ENCODE measurements around the gene FTH1. TPM values are rescaled to one million over a fixed set of nuclear protein-coding genes. Genes with fewer than 3 reads are reported as not detected.

Gene FTH1
- 1,000 to 10,000 TPM; 2,996 to 4,693 (median 4,496) TPM for total RNA-seq

DNA sequence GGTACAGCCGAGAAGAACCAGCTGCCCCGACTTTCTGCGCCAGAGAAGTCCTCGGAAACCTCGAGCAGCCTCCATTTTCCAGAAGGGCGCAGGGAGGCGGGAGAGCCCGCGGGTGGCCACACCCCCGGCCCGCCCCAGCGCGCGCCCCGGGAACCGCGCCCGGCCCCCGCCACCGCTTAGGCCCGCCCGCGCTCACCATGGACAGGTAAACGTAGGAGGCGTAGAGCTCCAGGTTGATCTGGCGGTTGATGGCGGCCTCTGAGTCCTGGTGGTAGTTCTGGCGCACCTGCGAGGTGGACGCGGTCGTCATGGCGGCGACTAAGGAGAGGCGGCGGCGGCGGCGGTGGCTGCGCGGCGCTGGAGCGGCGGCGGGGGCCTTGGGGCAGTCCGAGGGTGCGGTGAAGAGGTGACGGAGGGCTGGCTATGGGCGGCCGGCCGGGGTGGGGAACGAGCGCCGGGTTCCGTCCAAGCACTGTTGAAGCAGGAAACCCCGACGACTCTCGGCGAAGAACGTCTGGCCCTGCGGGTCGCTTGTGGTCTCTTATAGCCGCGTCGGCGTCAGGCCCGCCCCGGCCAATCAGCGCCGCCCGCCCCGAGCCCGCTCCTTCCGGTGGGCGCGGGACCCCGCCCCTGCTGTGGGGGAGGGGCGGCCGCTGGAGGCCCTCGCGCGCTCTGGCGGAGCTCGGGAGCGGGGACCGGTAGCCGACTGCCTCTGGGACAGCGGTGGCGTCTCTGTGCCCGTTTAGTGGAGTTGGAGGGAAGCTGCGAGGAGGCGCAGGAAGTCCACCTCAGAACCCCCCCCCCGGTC lies at the start of gene FTH1:
Gene FTH1 (minus strand): TSS at position 519 of the 808 bp plus-strand sequence. CDS start 209 bp downstream, at position 310.
- 0% methylated on average over 30 to 32 of the region's 93 CpGs for WGBS, 2 donors
- Histone ChIP-seq H3K9me3 (no peaks in the 10 kb centered on the region), H3K4me1 (peaks cover 65 to 73% (median 67%) of the 10 kb centered on the region in 4 donors), H3K27ac (peak within 1 kb of the TSS; percentile 98 to 99 (median 99)), H3K27me3 (no peaks in the 10 kb centered on the region), H3K36me3 (peaks cover 6 to 42% (median 25%) of the 10 kb centered on the region in 4 donors), H3K4me3 (peak within 1 kb of the TSS; percentile 79 to 89 (median 84))
- ATAC-seq (ENCODE audit: low FRiP score in 2 of 2) (peak; percentile 86 to 91), DNase-seq (peak; percentile 93 to 98)
- TF ChIP-seq EP300 (IDR thresholded peaks at IDR 0.05): peak in 2 of 4 donors; percentile 25 to 75
- TF ChIP-seq POLR2AphosphoS5 (IDR thresholded peaks at IDR 0.05): peak; percentile 99 to 100
- TF ChIP-seq, protein P1, sequence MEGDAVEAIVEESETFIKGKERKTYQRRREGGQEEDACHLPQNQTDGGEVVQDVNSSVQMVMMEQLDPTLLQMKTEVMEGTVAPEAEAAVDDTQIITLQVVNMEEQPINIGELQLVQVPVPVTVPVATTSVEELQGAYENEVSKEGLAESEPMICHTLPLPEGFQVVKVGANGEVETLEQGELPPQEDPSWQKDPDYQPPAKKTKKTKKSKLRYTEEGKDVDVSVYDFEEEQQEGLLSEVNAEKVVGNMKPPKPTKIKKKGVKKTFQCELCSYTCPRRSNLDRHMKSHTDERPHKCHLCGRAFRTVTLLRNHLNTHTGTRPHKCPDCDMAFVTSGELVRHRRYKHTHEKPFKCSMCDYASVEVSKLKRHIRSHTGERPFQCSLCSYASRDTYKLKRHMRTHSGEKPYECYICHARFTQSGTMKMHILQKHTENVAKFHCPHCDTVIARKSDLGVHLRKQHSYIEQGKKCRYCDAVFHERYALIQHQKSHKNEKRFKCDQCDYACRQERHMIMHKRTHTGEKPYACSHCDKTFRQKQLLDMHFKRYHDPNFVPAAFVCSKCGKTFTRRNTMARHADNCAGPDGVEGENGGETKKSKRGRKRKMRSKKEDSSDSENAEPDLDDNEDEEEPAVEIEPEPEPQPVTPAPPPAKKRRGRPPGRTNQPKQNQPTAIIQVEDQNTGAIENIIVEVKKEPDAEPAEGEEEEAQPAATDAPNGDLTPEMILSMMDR (IDR thresholded peaks at IDR 0.05): peak in 3 of 6 experiments; percentile 4 to 31 (median 26)
- peak; percentile 100 for TF ChIP-seq POLR2A (IDR thresholded peaks at IDR 0.05)

DNA sequence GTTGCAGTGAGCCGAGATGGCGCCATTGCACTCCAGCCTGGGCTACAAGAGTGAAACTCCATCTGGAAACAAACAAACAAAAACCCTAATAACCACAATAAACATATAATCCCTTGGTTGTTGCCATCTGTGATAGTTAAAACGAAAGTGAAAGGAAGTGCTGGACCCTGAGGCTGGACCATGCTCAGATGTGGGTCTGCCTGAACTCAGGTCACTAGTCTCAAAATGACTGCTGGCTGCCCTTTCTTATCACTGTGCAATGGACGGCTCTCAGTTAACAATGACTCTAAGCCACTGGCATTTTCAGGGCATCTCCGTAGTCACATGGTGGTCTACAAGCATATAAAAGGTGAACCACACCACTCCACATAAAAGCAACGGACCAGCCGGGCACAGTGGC lies 48.2 kb upstream of the FTH1 start:
- Histone ChIP-seq H3K4me3 (no peak overlapping the region), H3K27me3 (no peaks in the 10 kb centered on the region), H3K4me1 (peaks cover 0 to 2% (median 0%) of the 10 kb centered on the region in 4 donors), H3K36me3 (no peaks in the 10 kb centered on the region), H3K27ac (no peak overlapping the region), H3K9me3 (no peaks in the 10 kb centered on the region)
- no peak for DNase-seq
- WGBS, 2 donors: 83 to 84% methylated on average over 5 to 7 of the region's 7 CpGs
- no peak for ATAC-seq (ENCODE audit: low FRiP score in 2 of 2)
- no peak for TF ChIP-seq EP300 (IDR thresholded peaks at IDR 0.05)
- no peak for TF ChIP-seq POLR2AphosphoS5 (IDR thresholded peaks at IDR 0.05)
- TF ChIP-seq, protein P1 (IDR thresholded peaks at IDR 0.05): no peak
- TF ChIP-seq POLR2A (IDR thresholded peaks at IDR 0.05): no peak

DNA sequence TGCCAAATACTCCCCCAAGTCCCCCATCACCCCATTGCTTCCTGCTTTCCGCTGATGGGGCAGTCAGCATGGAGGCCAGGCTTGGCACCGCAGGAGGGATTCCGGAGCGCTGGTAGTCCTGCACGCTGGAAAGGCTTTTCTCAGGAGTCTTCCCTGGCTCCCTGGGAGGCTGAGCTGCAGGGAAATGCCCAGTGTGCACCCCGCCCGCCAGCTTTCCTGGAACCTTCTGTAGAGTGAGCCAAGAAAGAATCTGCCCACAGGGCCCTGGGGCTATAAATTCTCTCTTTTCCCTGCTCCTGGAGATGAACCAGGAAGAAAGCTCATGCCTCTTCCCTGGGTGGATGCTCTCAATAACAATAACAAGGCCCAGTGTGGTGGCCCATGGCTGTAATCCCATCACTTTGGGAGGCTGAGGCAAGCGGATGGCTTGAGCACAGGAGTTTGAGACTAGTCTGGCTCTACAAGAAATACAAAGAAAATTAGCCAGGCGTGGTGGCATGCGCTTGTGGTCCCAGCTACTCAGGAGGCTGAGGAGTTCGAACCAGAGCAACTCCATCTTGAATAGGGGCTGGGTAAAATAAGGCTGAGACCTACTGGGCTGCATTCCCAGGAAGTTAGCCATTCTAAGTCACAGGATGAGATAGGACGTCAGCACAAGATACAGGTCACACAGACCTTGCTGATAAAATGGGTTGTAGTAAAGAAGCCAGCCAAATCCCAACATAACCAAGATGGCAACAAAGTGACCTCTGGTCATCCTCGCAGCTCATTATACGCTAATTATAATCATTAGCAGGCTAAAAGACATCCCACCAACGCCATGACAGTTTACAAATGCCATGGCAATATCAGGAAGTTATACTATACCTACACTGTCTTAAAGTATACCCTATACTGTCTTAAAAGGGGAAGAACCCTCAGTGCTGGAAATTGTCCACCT lies 46.4 kb upstream of the FTH1 start:
- H3K4me1 ChIP-seq: peaks cover 0 to 2% (median 0%) of the 10 kb centered on the region in 4 donors
- TF ChIP-seq, protein P1 (IDR thresholded peaks at IDR 0.05): no peak
- TF ChIP-seq POLR2AphosphoS5 (IDR thresholded peaks at IDR 0.05) (no peak), POLR2A (IDR thresholded peaks at IDR 0.05) (no peak), EP300 (IDR thresholded peaks at IDR 0.05) (no peak)
- WGBS, 2 donors: 86 to 88% methylated on average over 8 to 15 of the region's 15 CpGs
- ATAC-seq (ENCODE audit: low FRiP score in 2 of 2) (no peak), DNase-seq (no peak)
- H3K9me3 ChIP-seq: no peaks in the 10 kb centered on the region
- H3K27me3 ChIP-seq: no peaks in the 10 kb centered on the region
- no peaks in the 10 kb centered on the region for H3K36me3 ChIP-seq
- no peak overlapping the region for H3K4me3 ChIP-seq
- no peak overlapping the region for H3K27ac ChIP-seq

DNA sequence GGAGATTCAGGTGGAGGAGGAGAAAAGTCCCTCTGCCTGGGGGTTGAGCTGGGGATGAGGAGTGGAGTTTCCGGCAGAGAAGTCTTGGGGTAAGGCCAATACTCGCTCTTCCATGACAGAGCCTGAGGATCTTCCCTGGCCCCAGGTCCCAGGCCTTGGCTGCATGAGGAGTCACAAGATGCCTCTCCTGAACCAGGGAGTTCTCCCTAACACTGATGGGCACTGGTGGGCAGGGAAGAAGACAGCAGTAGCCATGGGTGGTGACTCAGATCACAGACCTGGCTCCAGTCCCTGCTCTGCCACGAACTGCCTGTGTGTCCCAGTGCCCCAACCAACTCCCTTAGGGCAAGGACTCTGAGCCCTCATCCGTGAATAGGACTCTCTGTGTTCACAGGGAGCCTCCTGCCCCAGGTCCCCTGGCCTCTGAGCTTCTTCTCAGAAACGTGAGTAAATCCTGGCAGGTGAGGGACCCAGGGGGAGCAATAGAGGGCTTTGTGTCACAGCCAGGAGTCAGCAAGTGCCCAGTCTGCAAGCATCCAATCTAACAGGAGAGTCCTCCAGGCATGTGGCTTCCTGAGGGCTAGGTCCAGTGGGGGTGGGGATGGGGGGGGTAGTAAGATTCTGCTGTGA lies 45.5 kb upstream of the FTH1 start:
- ATAC-seq (ENCODE audit: low FRiP score in 2 of 2): no peak
- H3K36me3 ChIP-seq: no peaks in the 10 kb centered on the region
- H3K9me3 ChIP-seq: no peaks in the 10 kb centered on the region
- no peak overlapping the region for H3K27ac ChIP-seq
- H3K4me3 ChIP-seq: no peak overlapping the region
- H3K4me1 ChIP-seq: peaks cover 0 to 2% (median 0%) of the 10 kb centered on the region in 4 donors
- DNase-seq: no peak
- WGBS, 2 donors: 85 to 90% methylated on average over 4 to 5 of the region's 5 CpGs
- no peaks in the 10 kb centered on the region for H3K27me3 ChIP-seq
- TF ChIP-seq POLR2AphosphoS5 (IDR thresholded peaks at IDR 0.05): no peak
- TF ChIP-seq, protein P1 (IDR thresholded peaks at IDR 0.05): no peak

All from upper lobe of left lung (tissue), 6 donors.